ENCODE measurements around the gene UBE2I.

The UBE2I gene

GRCh38 chr16:1364510-1364909 lies 55.1 kb downstream of the UBE2I start:
- no peak for DNase-seq

GRCh38 chr16:1366060-1366711 lies 56.8 kb downstream of the UBE2I start:
- no peak for DNase-seq

- no peak for DNase-seq
These were observed 57.4 kb downstream of the UBE2I start for GRCh38 chr16:1366712-1367299.

GRCh38 chr16:1367486-1368174 lies 58.2 kb downstream of the UBE2I start:
- DNase-seq: no peak

- DNase-seq: no peak
These were observed 61.9 kb downstream of the UBE2I start for GRCh38 chr16:1371054-1371978.

GRCh38 chr16:1372292-1372950 lies 63.0 kb downstream of the UBE2I start:
- DNase-seq: no peak

GRCh38 chr16:1374418-1375297 lies 65.2 kb downstream of the UBE2I start:
- DNase-seq: no peak

- no peak for DNase-seq
These were observed 65.8 kb downstream of the UBE2I start for GRCh38 chr16:1375298-1375640.

- DNase-seq: no peak
These were observed 66.4 kb downstream of the UBE2I start for GRCh38 chr16:1375741-1376410.
